Mesendoderm (in vitro differentiated cells): Measurements from ENCODE around the gene AHNAK2.

Source experiments
- DNase-seq: peaks from one replicate; pipeline ENCODE4 v3.0.0; 2013
- H2AK5ac ChIP-seq: 2 replicates; pipeline ENCODE4 v1.6.1; 2013; ENCODE audit warnings: low read length, inconsistent platforms
- H2BK120ac ChIP-seq: 2 replicates; pipeline ENCODE4 v1.6.1; 2013; ENCODE audit warnings: low read depth, mild to moderate bottlenecking, low read length, moderate library complexity, mixed read lengths
- H2BK15ac ChIP-seq: replicated peaks from 2 replicates; pipeline ENCODE4 v1.6.1; 2013; ENCODE audit warnings: low read depth, mild to moderate bottlenecking, moderate library complexity
- H2BK5ac ChIP-seq: 2 replicates; pipeline ENCODE4 v1.6.1; 2013; ENCODE audit warnings: low read length, inconsistent platforms
- H3K18ac ChIP-seq: 2 replicates; pipeline ENCODE4 v1.6.1; 2013; ENCODE audit warnings: mild to moderate bottlenecking, low read length, mixed read lengths
- H3K23ac ChIP-seq: one replicate; pipeline ENCODE4 v1.6.1; 2013; ENCODE audit warnings: low read length
- H3K27ac ChIP-seq: 2 replicates; pipeline ENCODE4 v1.5.1; 2013; ENCODE audit warnings: low read depth, mild to moderate bottlenecking, inconsistent platforms, low read length, moderate library complexity
- H3K27me3 ChIP-seq: 2 replicates; pipeline ENCODE4 v1.6.1; 2013; ENCODE audit warnings: low read length, control low read depth, mild to moderate bottlenecking, inconsistent platforms; ENCODE audit not compliant: insufficient read depth, poor library complexity
- H3K36me3 ChIP-seq: 2 replicates; pipeline ENCODE4 v1.6.1; 2013; ENCODE audit warnings: low read length, inconsistent platforms; ENCODE audit not compliant: control insufficient read depth, insufficient read depth
- H3K4ac ChIP-seq: one replicate; pipeline ENCODE4 v1.6.1; 2013; ENCODE audit warnings: low read depth, mild to moderate bottlenecking, low read length, moderate library complexity
- H3K4me1 ChIP-seq: 2 replicates; pipeline ENCODE4 v1.6.1; 2013; ENCODE audit warnings: low read depth, low read length, inconsistent platforms; ENCODE audit not compliant: control insufficient read depth
- H3K4me2 ChIP-seq: 2 replicates; pipeline ENCODE4 v1.6.1; 2013; ENCODE audit warnings: low read length
- H3K4me3 ChIP-seq: 2 replicates; pipeline ENCODE4 v1.5.1; 2013; ENCODE audit warnings: mild to moderate bottlenecking, low read length
- H3K56ac ChIP-seq: one replicate; pipeline ENCODE4 v1.6.1; 2013; ENCODE audit warnings: low read length
- H3K79me1 ChIP-seq: 2 replicates; pipeline ENCODE4 v1.6.1; 2013; ENCODE audit warnings: low read length, inconsistent platforms
- H3K79me2 ChIP-seq: 2 replicates; pipeline ENCODE4 v1.6.1; 2013; ENCODE audit warnings: mild to moderate bottlenecking, low read length; ENCODE audit not compliant: control insufficient read depth, insufficient read depth
- H3K9ac ChIP-seq: 2 replicates; pipeline ENCODE4 v1.6.1; 2013; ENCODE audit warnings: low read length, inconsistent platforms
- H4K5ac ChIP-seq: one replicate; pipeline ENCODE4 v1.6.1; 2013; ENCODE audit warnings: low read length
- H4K8ac ChIP-seq: one replicate; pipeline ENCODE4 v1.6.1; 2013; ENCODE audit warnings: low read depth, mild to moderate bottlenecking, control low read depth, low read length, moderate library complexity
- WGBS: extraction: QIAGEN DNeasy Blood & Tissue Kit; methylation state at CpG from one replicate; pipeline ENCODE4 v1.1.7; 2013; ENCODE audit warnings: low lambda C conversion rate, missing lambda C conversion rate; ENCODE audit not compliant: insufficient coverage; ENCODE audit errors: extremely low coverage; 5-methylcytosine and 5-hydroxymethylcytosine counted together

The AHNAK2 gene

DNA sequence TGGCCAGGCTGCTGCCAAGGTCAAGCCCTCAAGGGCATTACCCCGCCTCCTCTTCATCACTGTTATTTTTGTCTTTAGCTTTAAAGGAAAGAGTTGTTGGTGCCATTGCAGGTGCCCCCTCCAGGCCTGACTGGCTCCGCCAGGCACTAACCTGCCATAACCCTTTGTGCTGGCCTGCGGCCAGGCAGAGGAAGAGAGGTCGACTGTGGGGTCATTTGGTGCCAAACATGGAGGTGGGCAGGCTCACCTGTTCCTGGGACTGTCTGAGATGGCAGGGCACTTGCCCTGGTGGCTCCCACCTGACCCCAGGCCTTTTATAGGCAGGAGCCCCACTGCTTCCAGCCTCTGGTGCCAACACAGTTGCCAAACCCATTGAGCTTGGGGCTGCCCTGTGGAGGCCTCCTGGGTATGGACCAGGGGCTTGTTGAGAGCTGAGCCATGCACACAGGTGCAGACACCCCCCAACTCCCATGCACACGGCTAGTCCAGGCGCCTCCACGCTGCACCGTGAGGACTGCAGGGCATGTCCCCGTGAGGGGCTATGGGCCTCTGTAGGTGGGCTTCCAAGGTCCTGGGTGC lies 82.9 kb downstream of the AHNAK2 start:
- no peak for DNase-seq
- Histone ChIP-seq H4K8ac (no peak overlapping the region), H2BK5ac (no peak overlapping the region), H2BK120ac (no peak overlapping the region), H3K18ac (no peak overlapping the region), H3K4me2 (no peak overlapping the region), H3K23ac (no peak overlapping the region), H3K36me3 (no peaks in the 10 kb centered on the region), H2AK5ac (no peak overlapping the region), H3K4ac (no peak overlapping the region), H3K79me1 (no peaks in the 10 kb centered on the region), H4K5ac (no peak overlapping the region), H3K79me2 (no peaks in the 10 kb centered on the region), H2BK15ac (no peak overlapping the region), H3K4me3 (no peak overlapping the region), H3K27ac (no peak overlapping the region), H3K9ac (no peak overlapping the region), H3K27me3 (no peaks in the 10 kb centered on the region), H3K56ac (no peak overlapping the region), H3K4me1 (no peaks in the 10 kb centered on the region)
- WGBS: no CpG with 5 or more reads among the region's 9 CpGs

DNA sequence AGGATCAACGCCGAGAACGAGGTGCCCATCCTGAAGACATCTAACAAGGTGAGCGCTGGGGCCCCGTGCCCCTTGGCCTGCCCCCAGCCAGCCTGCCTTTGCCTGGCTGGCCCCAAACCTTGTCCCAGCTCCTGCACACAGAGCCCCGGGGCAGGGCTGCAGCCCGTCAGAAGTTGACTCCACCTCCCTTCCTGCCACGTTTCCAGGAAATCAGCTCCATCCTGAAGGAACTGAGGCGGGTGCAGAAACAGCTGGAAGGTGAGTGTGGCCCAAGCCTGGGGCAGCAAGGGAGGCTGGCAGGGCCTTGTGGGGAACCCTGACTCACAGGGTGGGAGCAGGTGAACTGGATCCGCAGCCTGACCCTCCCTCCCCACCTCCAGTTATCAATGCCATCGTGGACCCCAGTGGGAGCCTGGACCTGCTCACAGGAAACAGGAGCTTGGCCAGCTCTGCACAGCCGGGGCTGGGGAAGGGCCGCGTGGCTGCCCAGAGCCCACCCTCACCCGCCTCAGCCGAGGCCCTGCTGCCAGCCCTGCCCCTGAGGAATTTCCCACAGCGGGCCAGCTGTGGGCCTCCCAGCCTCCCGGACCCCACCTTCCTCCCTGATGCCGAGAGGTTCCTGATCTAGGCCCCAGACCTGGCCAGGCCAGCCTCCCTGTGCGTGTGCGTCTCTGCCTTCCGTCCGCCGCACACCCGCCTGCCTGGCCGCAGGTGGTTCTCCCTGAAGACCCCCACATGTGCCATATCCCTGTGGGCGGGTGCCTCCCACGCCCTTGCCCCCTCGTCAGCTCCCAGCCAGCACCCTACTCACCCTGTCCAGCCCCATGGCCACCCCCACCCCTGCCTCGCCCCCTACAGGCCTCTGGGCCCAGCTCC lies 83.6 kb downstream of the AHNAK2 start:
- no peaks in the 10 kb centered on the region for H3K27me3 ChIP-seq

DNA sequence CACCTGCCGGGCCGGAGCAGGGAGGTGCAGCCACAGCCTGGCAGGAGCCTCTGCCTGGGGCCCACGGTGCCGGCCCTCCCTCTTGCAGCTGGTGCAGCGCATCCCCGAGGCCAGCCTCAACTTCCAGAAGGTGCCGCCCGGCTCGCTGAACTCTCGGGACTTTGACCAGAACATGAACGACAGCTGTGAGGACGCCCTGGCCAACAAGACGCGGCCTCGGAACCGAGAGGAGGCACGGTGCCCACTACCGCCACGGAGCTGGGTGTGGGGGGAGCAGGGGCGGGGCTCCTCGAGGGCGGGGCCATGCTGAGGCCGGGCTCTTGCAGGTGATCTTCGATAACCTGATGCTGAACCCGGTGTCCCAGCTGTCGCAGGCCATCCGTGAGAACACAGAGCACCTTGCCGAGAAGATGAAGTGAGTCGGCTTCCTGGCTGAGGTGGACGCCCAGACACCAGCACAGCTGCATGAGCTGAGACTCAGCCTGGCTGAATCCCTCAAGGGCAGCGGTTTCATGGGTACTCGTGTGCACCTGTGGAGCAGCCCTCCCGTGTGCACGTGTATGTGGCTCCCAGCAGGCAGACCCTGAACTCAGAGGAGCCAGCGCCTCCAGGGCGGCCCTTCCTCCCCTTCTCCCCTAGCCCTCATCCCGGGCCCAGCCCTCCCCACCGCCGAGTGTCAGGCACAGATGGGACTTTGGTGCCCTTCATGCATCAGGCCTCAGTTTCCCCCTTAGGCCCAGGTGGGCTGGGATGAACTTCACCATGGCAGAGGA lies 84.6 kb downstream of the AHNAK2 start:
- Histone ChIP-seq H3K4me3 (no peak overlapping the region), H3K27me3 (no peaks in the 10 kb centered on the region), H3K79me2 (no peaks in the 10 kb centered on the region), H3K4ac (no peak overlapping the region), H3K56ac (no peak overlapping the region), H3K4me2 (no peak overlapping the region), H3K9ac (no peak overlapping the region), H4K8ac (no peak overlapping the region), H3K79me1 (no peaks in the 10 kb centered on the region), H2BK15ac (no peak overlapping the region), H3K36me3 (no peaks in the 10 kb centered on the region), H3K4me1 (no peaks in the 10 kb centered on the region), H2AK5ac (no peak overlapping the region), H3K27ac (no peak overlapping the region), H2BK120ac (no peak overlapping the region), H2BK5ac (no peak overlapping the region), H4K5ac (no peak overlapping the region), H3K23ac (no peak overlapping the region), H3K18ac (no peak overlapping the region)
- WGBS: no CpG with 5 or more reads among the region's 39 CpGs
- DNase-seq: no peak

More for the DNA sequence above, 83.6 kb downstream of the AHNAK2 start:
- no peak overlapping the region for H4K5ac ChIP-seq
- H3K79me2 ChIP-seq: no peaks in the 10 kb centered on the region
- no peak overlapping the region for H3K56ac ChIP-seq
- H3K23ac ChIP-seq: no peak overlapping the region
- H3K9ac ChIP-seq: no peak overlapping the region
- no peak overlapping the region for H3K27ac ChIP-seq
- no peaks in the 10 kb centered on the region for H3K4me1 ChIP-seq
- WGBS: no CpG with 5 or more reads among the region's 30 CpGs
- no peak overlapping the region for H3K4ac ChIP-seq
- H2BK15ac ChIP-seq: no peak overlapping the region
- H2BK5ac ChIP-seq: no peak overlapping the region
- no peaks in the 10 kb centered on the region for H3K79me1 ChIP-seq
- no peak overlapping the region for H3K4me3 ChIP-seq
- H4K8ac ChIP-seq: no peak overlapping the region
- H3K36me3 ChIP-seq: no peaks in the 10 kb centered on the region
- DNase-seq: no peak
- no peak overlapping the region for H3K4me2 ChIP-seq
- H2BK120ac ChIP-seq: no peak overlapping the region
- no peak overlapping the region for H3K18ac ChIP-seq
- no peak overlapping the region for H2AK5ac ChIP-seq

DNA sequence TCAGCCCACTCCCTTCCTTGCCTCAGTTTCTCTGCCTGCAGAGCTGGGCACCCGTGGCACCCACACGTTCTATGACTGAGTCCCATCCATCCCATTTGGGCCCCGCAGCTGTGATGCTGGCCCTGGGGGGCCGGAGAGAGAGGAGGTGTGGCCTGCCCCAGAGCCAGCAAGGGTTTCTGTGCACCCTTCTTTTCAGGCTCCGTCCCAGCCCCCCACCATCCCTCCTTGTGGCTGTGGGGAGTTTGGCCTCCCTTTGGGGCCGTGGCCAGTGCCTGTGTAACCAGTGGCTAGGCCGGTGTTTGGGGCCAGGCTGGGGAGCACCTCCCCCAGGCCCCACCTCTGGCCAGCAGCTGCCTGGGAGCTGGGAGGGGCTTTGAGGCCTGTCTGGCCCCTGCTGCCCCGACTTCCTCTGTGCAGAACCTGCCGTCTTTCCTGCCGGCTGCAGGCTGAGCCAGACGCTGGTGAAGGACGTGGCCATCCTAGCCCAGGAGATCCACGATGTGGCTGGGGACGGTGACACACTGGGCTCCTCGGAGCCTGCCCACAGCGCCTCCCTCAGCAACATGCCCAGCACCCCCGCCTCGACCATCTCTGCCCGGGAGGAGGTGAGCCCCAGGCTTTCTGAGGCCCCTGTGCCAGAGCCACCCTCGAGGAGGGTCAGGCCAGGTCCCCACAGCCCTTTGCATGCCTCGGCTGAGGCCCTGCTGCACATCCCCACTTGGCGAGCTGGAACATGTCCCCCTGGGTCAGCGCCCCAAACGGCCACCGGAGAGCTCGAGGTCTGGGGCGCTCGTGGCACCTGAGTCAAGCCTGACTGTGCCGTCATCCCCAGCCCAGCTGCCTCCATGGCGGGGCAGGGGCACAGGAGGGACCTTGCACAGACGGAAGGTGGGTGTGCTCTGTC lies 85.4 kb downstream of the AHNAK2 start:
- Histone ChIP-seq H3K27me3 (no peaks in the 10 kb centered on the region), H3K9ac (no peak overlapping the region), H3K4ac (no peak overlapping the region), H3K4me2 (no peak overlapping the region), H3K36me3 (no peaks in the 10 kb centered on the region), H3K79me1 (no peaks in the 10 kb centered on the region), H3K56ac (no peak overlapping the region), H3K27ac (no peak overlapping the region), H3K4me3 (no peak overlapping the region), H2AK5ac (no peak overlapping the region), H4K8ac (no peak overlapping the region), H3K18ac (no peak overlapping the region), H2BK120ac (no peak overlapping the region), H2BK15ac (no peak overlapping the region), H3K79me2 (no peaks in the 10 kb centered on the region), H2BK5ac (no peak overlapping the region), H3K4me1 (no peaks in the 10 kb centered on the region), H4K5ac (no peak overlapping the region), H3K23ac (no peak overlapping the region)
- no peak for DNase-seq
- no CpG with 5 or more reads among the region's 31 CpGs for WGBS

DNA sequence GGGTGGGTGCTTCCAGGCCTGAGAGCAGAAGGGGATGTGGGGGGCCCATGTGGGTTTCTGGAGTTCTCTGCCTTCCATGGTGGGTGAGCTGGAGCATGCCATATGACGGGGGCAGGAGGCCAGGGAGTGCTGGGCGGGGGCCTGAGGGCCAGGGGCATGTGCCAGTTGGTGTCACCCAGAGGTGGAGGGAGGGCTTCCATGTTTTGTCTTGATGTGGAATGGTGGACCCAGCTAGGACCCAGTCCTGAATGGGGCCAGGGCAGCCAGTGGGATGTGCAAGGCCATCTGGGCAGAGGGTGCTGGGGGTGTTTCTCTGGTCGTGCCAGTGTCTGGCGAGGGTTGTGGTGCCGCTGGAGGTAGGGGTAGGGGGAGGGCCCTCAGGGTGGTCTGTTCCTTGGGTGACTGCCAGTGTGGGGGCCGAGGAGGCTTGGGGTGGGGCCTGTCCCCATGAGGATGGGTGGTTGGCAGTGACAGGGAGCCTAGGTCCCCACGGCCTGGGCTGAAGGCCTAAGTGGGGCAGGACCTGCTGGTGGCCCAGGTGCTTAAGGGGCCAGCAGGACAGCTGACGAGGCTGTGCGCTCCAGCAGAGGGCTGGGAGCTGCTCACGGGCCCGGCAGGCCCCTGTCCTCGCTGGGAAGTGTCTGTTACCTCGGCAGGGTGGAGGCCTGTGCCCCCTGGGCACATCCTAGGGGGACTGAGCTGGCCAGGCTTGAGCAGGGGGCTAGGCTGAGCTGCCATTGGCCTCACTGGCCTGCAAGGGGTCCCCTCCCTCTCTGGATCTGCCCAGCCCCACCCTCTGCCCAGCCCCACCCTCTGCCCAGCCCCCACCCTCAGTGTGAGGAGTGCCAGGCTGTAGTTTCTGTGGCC lies 86.3 kb downstream of the AHNAK2 start:
- H3K36me3 ChIP-seq: no peaks in the 10 kb centered on the region
- no peaks in the 10 kb centered on the region for H3K79me1 ChIP-seq
- no peaks in the 10 kb centered on the region for H3K4me1 ChIP-seq
- H3K23ac ChIP-seq: no peak overlapping the region
- no CpG with 5 or more reads among the region's 13 CpGs for WGBS
- no peaks in the 10 kb centered on the region for H3K27me3 ChIP-seq
- no peak overlapping the region for H3K27ac ChIP-seq
- H2BK120ac ChIP-seq: no peak overlapping the region
- no peak overlapping the region for H3K4me3 ChIP-seq
- H3K4ac ChIP-seq: no peak overlapping the region
- H4K5ac ChIP-seq: no peak overlapping the region
- H3K56ac ChIP-seq: no peak overlapping the region
- no peak overlapping the region for H2AK5ac ChIP-seq
- no peak overlapping the region for H2BK15ac ChIP-seq
- H3K79me2 ChIP-seq: no peaks in the 10 kb centered on the region
- no peak overlapping the region for H3K4me2 ChIP-seq
- no peak overlapping the region for H4K8ac ChIP-seq
- no peak for DNase-seq
- no peak overlapping the region for H3K18ac ChIP-seq
- H3K9ac ChIP-seq: no peak overlapping the region
- H2BK5ac ChIP-seq: no peak overlapping the region
